ENCODE data around the gene KCNK17. TPM values are rescaled to one million over a fixed set of nuclear protein-coding genes. Genes with fewer than 3 reads are reported as not detected.
A peak's percentile ranks its signal among the peaks of the same experiment; 100 is the strongest.

Gene KCNK17
- under 1 TPM; 0.20 to 0.66 TPM for total RNA-seq
- under 1 TPM; 0.53 to 0.60 TPM for polyA plus RNA-seq (ENCODE audit: insufficient read length in 2 of 2)
- long read RNA-seq, donor 1, partial matches to known transcripts = 0 of 1 reads
- long read RNA-seq, donor 1, other reads (novel, unspliced or antisense) = 0 of 1 reads
- long read RNA-seq, donor 2 = 0 reads
- long read RNA-seq, donor 3 = 0 reads
- long read RNA-seq, donor 4, transcript KCNK17-201 (5 exons, 1,658 nt) = major isoform, 10 of 11 reads
- long read RNA-seq, donor 4, partial matches to known transcripts = 0 of 11 reads
- long read RNA-seq, donor 4, other reads (novel, unspliced or antisense) = 0 of 11 reads

GRCh38 chr6:39314273-39314795 lies at the start of gene KCNK17:
Gene KCNK17, minus strand, starts transcription at chr6:39314419. Its CDS starts 99 bp downstream, at chr6:39314320.
- DNase-seq (ENCODE audit: low read depth in 4 of 6, low spot score in 6 of 6) = no peak
- WGBS (ENCODE audit: insufficient coverage) = 8% methylated on average over 24 of the region's 28 CpGs
- Histone ChIP-seq H3K27ac (ENCODE audit: low read depth, low read length) (no peak within 1 kb of the TSS), H3K36me3 (ENCODE audit: control insufficient read depth, insufficient read depth, low read length) (no peaks in the 10 kb centered on the region), H3K27me3 (ENCODE audit: control insufficient read depth, insufficient read depth, low read length) (peaks cover 50% of the 10 kb centered on the region), H3K4me3 (ENCODE audit: low read depth, low read length) (peak within 1 kb of the TSS; percentile 19), H3K9me3 (ENCODE audit: control insufficient read depth, insufficient read depth, low read length) (no peaks in the 10 kb centered on the region), H3K4me1 (ENCODE audit: control insufficient read depth, insufficient read depth, low read length) (peaks cover 27% of the 10 kb centered on the region)

GRCh38 chr6:39363280-39363679 lies 49.1 kb upstream of the KCNK17 start:
- Histone ChIP-seq H3K4me1 (ENCODE audit: control insufficient read depth, insufficient read depth, low read length) (peaks cover 47% of the 10 kb centered on the region), H3K36me3 (ENCODE audit: control insufficient read depth, insufficient read depth, low read length) (no peaks in the 10 kb centered on the region), H3K9me3 (ENCODE audit: control insufficient read depth, insufficient read depth, low read length) (no peaks in the 10 kb centered on the region), H3K4me3 (ENCODE audit: low read depth, low read length) (no peak overlapping the region), H3K27ac (ENCODE audit: low read depth, low read length) (no peak overlapping the region), H3K27me3 (ENCODE audit: control insufficient read depth, insufficient read depth, low read length) (no peaks in the 10 kb centered on the region)
- WGBS (ENCODE audit: insufficient coverage) = 70% methylated on average over 6 of the region's 8 CpGs
- no peak for DNase-seq (ENCODE audit: low read depth in 4 of 6, low spot score in 6 of 6)

- H3K36me3 ChIP-seq (ENCODE audit: control insufficient read depth, insufficient read depth, low read length) = no peaks in the 10 kb centered on the region
- no peaks in the 10 kb centered on the region for H3K27me3 ChIP-seq (ENCODE audit: control insufficient read depth, insufficient read depth, low read length)
- H3K4me3 ChIP-seq (ENCODE audit: low read depth, low read length) = no peak overlapping the region
- H3K4me1 ChIP-seq (ENCODE audit: control insufficient read depth, insufficient read depth, low read length) = peaks cover 43% of the 10 kb centered on the region
- peak overlapping the region; percentile 63 for H3K27ac ChIP-seq (ENCODE audit: low read depth, low read length)
- DNase-seq (ENCODE audit: low read depth in 4 of 6, low spot score in 6 of 6) = peak in 2 of 6 donors; percentile 65 to 79
- 83% methylated on average over 1 of the region's 3 CpGs for WGBS (ENCODE audit: insufficient coverage)
- H3K9me3 ChIP-seq (ENCODE audit: control insufficient read depth, insufficient read depth, low read length) = no peaks in the 10 kb centered on the region
Observed at GRCh38 chr6:39362487-39362865, 48.3 kb upstream of the KCNK17 start.

- peak; percentile 63 to 96 (median 78) for DNase-seq (ENCODE audit: low read depth in 4 of 6, low spot score in 6 of 6)
- Histone ChIP-seq H3K9me3 (ENCODE audit: control insufficient read depth, insufficient read depth, low read length) (no peaks in the 10 kb centered on the region), H3K27me3 (ENCODE audit: control insufficient read depth, insufficient read depth, low read length) (no peaks in the 10 kb centered on the region), H3K4me3 (ENCODE audit: low read depth, low read length) (no peak overlapping the region), H3K4me1 (ENCODE audit: control insufficient read depth, insufficient read depth, low read length) (peaks cover 37% of the 10 kb centered on the region), H3K36me3 (ENCODE audit: control insufficient read depth, insufficient read depth, low read length) (no peaks in the 10 kb centered on the region), H3K27ac (ENCODE audit: low read depth, low read length) (peak overlapping the region; percentile 63)
- 31% methylated on average over 18 of the region's 21 CpGs for WGBS (ENCODE audit: insufficient coverage)
Observed at GRCh38 chr6:39361657-39362486, 47.7 kb upstream of the KCNK17 start.

GRCh38 chr6:39360378-39360777 lies 46.2 kb upstream of the KCNK17 start:
- no peaks in the 10 kb centered on the region for H3K36me3 ChIP-seq (ENCODE audit: control insufficient read depth, insufficient read depth, low read length)
- 88% methylated on average over 8 of the region's 9 CpGs for WGBS (ENCODE audit: insufficient coverage)
- H3K4me3 ChIP-seq (ENCODE audit: low read depth, low read length) = no peak overlapping the region
- no peak for DNase-seq (ENCODE audit: low read depth in 4 of 6, low spot score in 6 of 6)
- no peaks in the 10 kb centered on the region for H3K27me3 ChIP-seq (ENCODE audit: control insufficient read depth, insufficient read depth, low read length)
- peaks cover 28% of the 10 kb centered on the region for H3K4me1 ChIP-seq (ENCODE audit: control insufficient read depth, insufficient read depth, low read length)
- H3K27ac ChIP-seq (ENCODE audit: low read depth, low read length) = no peak overlapping the region
- no peaks in the 10 kb centered on the region for H3K9me3 ChIP-seq (ENCODE audit: control insufficient read depth, insufficient read depth, low read length)

- Histone ChIP-seq H3K4me1 (ENCODE audit: control insufficient read depth, insufficient read depth, low read length) (peaks cover 25% of the 10 kb centered on the region), H3K27ac (ENCODE audit: low read depth, low read length) (no peak overlapping the region), H3K36me3 (ENCODE audit: control insufficient read depth, insufficient read depth, low read length) (no peaks in the 10 kb centered on the region), H3K4me3 (ENCODE audit: low read depth, low read length) (no peak overlapping the region), H3K9me3 (ENCODE audit: control insufficient read depth, insufficient read depth, low read length) (no peaks in the 10 kb centered on the region), H3K27me3 (ENCODE audit: control insufficient read depth, insufficient read depth, low read length) (no peaks in the 10 kb centered on the region)
- WGBS (ENCODE audit: insufficient coverage) = 78% methylated on average over 6 of the region's 7 CpGs
- DNase-seq (ENCODE audit: low read depth in 4 of 6, low spot score in 6 of 6) = peak in 2 of 6 donors; percentile 74 to 85
Observed at GRCh38 chr6:39357998-39358686, 43.9 kb upstream of the KCNK17 start.

GRCh38 chr6:39353698-39354315 lies 39.6 kb upstream of the KCNK17 start:
- H3K4me3 ChIP-seq (ENCODE audit: low read depth, low read length) = no peak overlapping the region
- no peaks in the 10 kb centered on the region for H3K36me3 ChIP-seq (ENCODE audit: control insufficient read depth, insufficient read depth, low read length)
- no peak for DNase-seq (ENCODE audit: low read depth in 4 of 6, low spot score in 6 of 6)
- H3K9me3 ChIP-seq (ENCODE audit: control insufficient read depth, insufficient read depth, low read length) = no peaks in the 10 kb centered on the region
- no peaks in the 10 kb centered on the region for H3K27me3 ChIP-seq (ENCODE audit: control insufficient read depth, insufficient read depth, low read length)
- no peak overlapping the region for H3K27ac ChIP-seq (ENCODE audit: low read depth, low read length)
- H3K4me1 ChIP-seq (ENCODE audit: control insufficient read depth, insufficient read depth, low read length) = peaks cover 10% of the 10 kb centered on the region
- 87% methylated on average over 7 of the region's 7 CpGs for WGBS (ENCODE audit: insufficient coverage)

- WGBS (ENCODE audit: insufficient coverage) = 88% methylated on average over 10 of the region's 13 CpGs
- H3K9me3 ChIP-seq (ENCODE audit: control insufficient read depth, insufficient read depth, low read length) = no peaks in the 10 kb centered on the region
- H3K27ac ChIP-seq (ENCODE audit: low read depth, low read length) = no peak overlapping the region
- H3K27me3 ChIP-seq (ENCODE audit: control insufficient read depth, insufficient read depth, low read length) = no peaks in the 10 kb centered on the region
- peaks cover 9% of the 10 kb centered on the region for H3K4me1 ChIP-seq (ENCODE audit: control insufficient read depth, insufficient read depth, low read length)
- H3K36me3 ChIP-seq (ENCODE audit: control insufficient read depth, insufficient read depth, low read length) = no peaks in the 10 kb centered on the region
- no peak for DNase-seq (ENCODE audit: low read depth in 4 of 6, low spot score in 6 of 6)
- no peak overlapping the region for H3K4me3 ChIP-seq (ENCODE audit: low read depth, low read length)
Observed at GRCh38 chr6:39350723-39351505, 36.7 kb upstream of the KCNK17 start.

All from spinal cord (tissue), 10 donors.